ENCODE results near the gene AP1S1.
"Not testable (repeated sequence)": the region's sequence is repeated elsewhere in the genome, so short reads cannot be mapped to it uniquely, and the experiment has no call there.

Gene AP1S1

DNA sequence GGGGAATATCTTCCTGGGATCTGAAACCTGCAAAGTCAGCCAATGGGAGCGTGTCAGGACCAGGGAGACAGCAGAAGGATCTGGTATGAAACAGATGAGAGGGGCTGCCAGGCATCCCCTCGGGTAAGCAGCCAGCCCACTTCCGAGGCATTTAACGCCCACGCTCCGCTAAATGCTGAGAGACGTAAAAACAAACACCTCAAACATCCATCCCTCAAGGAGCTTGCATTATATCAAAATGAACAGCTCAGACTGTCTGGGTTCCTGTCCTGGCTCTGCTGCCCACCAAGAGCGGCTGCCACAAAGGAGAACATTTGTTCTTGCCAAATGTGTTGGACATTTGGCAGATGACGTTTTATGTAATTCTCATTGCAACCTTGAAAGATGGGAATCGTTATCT lies 34.4 kb upstream of the AP1S1 start:
- H3K27ac ChIP-seq: no peak overlapping the region
- TF ChIP-seq, protein P1, sequence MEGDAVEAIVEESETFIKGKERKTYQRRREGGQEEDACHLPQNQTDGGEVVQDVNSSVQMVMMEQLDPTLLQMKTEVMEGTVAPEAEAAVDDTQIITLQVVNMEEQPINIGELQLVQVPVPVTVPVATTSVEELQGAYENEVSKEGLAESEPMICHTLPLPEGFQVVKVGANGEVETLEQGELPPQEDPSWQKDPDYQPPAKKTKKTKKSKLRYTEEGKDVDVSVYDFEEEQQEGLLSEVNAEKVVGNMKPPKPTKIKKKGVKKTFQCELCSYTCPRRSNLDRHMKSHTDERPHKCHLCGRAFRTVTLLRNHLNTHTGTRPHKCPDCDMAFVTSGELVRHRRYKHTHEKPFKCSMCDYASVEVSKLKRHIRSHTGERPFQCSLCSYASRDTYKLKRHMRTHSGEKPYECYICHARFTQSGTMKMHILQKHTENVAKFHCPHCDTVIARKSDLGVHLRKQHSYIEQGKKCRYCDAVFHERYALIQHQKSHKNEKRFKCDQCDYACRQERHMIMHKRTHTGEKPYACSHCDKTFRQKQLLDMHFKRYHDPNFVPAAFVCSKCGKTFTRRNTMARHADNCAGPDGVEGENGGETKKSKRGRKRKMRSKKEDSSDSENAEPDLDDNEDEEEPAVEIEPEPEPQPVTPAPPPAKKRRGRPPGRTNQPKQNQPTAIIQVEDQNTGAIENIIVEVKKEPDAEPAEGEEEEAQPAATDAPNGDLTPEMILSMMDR (IDR thresholded peaks at IDR 0.05): no peak
- no peak for TF ChIP-seq ZFX (IDR thresholded peaks at IDR 0.05; ENCODE audit: borderline replicate concordance)

DNA sequence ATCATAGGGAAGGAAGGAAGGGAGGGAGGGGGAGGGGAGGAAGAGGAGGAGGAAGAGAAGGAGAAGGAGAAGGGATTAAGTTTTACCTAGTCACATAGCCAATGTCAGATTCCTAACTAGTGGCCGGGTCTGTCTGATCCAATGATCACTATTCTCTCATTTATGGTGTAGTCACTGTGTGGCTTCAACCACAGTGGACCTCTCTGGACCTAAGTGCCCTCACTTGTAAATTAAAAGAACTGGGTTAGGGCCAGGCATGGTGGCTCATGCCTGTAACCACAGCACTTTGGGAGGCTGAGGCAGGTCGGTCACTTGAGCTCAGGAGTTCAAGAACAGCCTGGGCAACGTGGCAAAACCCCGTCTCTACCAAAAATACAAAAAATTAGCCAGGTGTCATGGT lies 34.0 kb upstream of the AP1S1 start:
- no peak overlapping the region for H3K27ac ChIP-seq
- TF ChIP-seq ZFX (IDR thresholded peaks at IDR 0.05; ENCODE audit: borderline replicate concordance): no peak
- TF ChIP-seq, protein P1 (IDR thresholded peaks at IDR 0.05): no peak

DNA sequence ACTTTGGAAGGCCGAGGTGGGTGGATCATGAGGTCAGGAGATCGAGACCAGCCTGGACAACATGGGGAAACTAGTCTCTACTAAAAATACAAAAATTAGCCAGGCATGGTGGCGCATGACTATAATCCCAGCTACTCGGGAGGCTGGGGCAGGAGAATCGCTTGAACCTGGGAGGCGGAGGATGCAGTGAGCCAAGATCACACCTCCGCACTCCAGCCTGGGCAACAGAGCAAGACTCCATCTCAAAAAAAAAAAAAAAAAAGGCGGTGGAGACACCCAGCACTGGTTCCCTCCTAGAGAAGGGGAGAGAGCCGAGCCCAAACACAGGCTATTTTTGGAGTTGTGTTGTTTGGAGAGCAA lies 32.7 kb upstream of the AP1S1 start:
- H3K27ac ChIP-seq: not testable (repeated sequence)

DNA sequence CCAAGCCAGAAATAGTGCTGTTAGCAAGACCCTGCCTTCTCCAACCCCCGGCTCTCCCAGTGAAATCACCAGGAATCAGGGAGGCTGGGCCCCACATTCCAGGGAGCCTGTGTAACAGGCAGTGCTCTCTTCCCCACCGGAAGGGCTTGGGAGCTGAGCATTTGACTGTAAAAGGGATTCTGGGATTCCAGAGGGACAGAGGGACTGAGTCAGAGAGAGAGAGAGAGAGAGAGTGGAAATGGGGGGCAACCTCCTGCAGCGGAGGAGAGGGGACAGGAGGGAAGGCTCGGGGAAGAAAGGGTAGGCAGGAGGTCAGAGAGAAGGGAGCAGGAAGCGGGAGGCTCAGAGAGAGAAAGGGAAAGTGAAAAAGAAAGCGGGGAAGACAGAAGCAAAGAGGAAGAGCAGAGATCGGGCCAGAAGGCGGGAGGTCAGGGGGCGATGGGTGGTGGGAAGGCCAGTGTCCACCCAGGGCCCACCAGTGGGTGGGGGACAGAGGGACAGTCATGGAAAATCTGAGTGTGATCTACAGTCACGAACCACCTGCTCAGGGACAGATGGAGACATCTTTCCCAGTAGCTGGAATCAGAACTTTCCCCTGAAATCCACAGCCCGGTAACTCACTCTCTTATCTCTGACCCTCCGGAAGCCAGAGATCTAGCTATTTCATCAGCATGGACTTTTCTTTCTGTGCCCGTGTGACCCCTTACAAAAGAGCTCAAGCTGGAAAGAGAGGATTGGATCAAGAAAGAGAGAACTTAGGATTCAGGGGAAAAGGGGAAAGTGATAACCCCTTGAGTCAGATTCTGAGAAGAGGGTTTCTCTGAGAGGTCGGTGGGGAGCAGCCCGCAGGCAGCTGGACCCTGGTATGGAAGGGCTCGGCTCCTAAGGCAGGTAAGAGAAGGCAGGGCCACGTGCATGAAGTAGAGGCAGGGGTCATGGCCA lies 32.0 kb upstream of the AP1S1 start:
- no peak for TF ChIP-seq ZFX (IDR thresholded peaks at IDR 0.05; ENCODE audit: borderline replicate concordance)
- TF ChIP-seq, protein P1 (IDR thresholded peaks at IDR 0.05): no peak
- no peak overlapping the region for H3K27ac ChIP-seq

DNA sequence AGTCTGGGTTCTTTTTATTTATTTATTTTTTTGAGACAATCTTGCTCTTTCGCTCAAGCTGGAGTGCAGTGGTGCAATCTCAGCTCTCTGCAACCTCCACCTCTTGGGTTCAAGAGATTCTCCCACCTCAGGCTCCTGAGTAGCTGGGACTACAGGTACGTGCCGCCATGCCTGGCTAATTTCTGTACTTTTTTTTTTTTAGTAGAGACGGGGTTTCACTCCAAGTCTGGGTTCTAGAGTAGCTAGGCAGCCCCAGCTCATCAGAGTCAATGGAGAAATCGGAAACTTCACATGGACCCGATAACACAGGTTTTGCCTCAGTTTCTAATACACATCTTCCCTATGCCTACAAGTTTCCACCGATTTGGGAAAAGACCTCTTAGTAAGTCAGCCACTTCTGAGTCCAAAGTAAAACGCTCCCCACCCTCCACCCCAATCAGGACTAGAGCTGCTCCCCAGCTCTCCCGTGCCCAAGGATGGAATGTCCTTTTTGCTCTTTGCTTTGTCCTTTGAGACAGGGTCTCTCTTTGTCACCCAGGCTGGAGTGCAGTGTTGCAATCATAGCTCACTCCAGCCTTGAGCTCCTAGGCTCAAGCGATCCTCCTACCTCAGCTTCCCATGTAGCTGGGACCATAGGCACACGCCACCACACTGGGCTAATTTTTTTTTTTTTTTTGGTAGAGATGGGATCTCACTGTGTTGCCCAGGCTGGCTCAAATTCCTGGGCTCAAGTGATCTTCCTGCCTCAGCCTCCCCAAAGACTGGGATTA lies 31.2 kb upstream of the AP1S1 start:
- no peak for TF ChIP-seq ZFX (IDR thresholded peaks at IDR 0.05; ENCODE audit: borderline replicate concordance)
- TF ChIP-seq, protein P1 (IDR thresholded peaks at IDR 0.05): no peak
- no peak overlapping the region for H3K27ac ChIP-seq

DNA sequence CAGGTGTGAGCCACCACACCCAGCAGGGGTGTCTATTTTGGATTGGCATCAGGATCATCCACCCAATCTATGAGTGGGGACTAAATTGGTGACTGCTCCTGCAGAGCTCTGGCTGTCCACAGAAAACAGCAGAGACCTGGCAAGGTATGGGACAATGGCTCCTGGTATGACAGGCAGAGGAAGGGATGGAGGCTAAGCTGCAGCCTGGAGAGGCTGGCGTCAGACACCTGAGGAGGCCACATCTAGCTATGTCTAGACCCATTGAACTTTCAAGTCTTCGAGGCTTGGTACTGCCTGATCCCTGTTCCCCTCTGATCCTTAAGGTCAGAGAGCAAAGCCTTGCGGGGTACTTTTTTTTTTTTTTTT lies 30.6 kb upstream of the AP1S1 start:
- TF ChIP-seq, protein P1 (IDR thresholded peaks at IDR 0.05): no peak
- TF ChIP-seq ZFX (IDR thresholded peaks at IDR 0.05; ENCODE audit: borderline replicate concordance): no peak
- no peak overlapping the region for H3K27ac ChIP-seq

DNA sequence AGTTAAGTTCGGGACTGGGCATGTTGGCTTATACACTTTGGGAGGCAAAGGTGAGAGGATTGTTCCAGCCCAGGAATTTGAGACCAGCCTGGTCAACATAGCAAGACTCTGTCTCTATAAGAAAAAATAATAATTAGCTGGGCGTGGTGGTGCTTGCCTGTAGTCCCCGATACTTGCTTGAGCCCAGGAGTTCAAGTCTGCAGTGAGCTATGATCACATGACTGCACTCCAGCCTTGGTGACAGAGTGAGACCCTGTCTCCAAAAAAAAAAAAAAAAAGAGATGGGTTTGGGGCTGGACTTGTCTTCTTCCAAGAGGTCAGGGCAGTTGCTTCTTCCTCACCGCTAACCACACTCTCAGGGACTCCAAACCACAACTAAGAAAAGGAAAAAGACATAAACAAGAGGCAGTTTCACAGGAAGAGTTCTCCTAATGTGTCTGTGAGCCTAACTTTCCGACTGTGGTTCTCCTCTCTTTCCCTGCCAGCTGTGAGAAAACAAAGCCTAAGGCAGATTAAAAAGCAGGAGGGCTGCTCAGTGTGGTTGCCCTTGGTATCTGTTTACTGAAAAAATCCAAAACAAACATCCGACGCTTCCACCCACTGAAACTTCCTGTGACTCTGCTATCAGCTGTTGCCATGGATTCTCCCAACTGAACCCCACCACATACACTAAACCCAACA lies 29.8 kb upstream of the AP1S1 start:
- TF ChIP-seq ZFX (IDR thresholded peaks at IDR 0.05; ENCODE audit: borderline replicate concordance): no peak
- TF ChIP-seq, protein P1 (IDR thresholded peaks at IDR 0.05): no peak
- no peak overlapping the region for H3K27ac ChIP-seq

Measured in 22Rv1 (cell line).